Measurements from ENCODE around the gene HSPA1L.

DNA sequence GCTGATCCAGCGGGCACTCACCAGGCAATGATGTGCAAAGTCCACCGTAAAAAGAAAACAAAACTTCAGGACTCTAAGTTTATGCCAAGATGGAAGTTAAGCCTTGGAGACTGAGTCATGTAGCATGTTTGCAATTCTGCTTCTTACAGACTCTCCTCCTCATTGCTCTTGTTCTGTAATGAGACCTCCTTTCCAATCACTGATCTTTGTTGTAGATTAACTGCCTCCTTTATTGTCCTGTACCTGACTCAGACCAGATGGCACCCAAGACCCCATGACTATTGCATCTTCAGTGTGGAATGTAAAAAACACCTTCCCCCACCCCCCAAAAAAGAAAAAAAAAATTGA lies 36.4 kb upstream of the HSPA1L start:
- TF ChIP-seq POLR2AphosphoS5 (IDR thresholded peaks at IDR 0.05; ENCODE audit: low read depth, low read length) (no peak), TAF1 (IDR thresholded peaks at IDR 0.05; ENCODE audit: borderline replicate concordance, insufficient read depth, low read length) (no peak)
